ENCODE results near the gene FBN1. TPM values are rescaled to one million over a fixed set of nuclear protein-coding genes. Genes with fewer than 3 reads are reported as not detected.

FBN1 gene
- total and polyA plus RNA-seq, 10 of the 15 experiments (the other 5 are each of a cell fraction or from before 2014, with no cell fraction given) = 2.2 to 15.3 (median 7.0) TPM

DNA sequence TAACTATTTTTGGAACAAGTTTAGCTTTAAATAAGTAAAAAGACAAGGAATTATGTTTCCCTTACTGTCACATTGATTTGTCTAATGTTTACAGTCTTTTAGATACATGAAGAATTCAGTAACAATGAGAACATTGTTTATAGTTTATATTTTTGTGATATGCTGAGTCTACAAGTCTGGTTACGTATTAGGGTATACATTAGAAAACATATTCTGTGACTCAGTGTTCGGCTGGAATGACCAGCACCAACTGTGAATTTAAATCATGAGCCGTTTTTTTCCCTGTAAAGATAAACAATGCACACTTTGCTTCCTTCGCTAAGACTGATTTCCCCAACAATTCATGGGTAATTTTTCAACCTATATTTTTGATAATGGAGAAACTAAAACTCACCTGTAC lies 182.8 kb downstream of the FBN1 start:
- H3K4me3 ChIP-seq = no peak overlapping the region
- intact Hi-C loops (cut with micrococcal nuclease; ENCODE audit: unreplicated experiment) (no loop called here), in situ Hi-C loops (cut with MboI) (no loop called here)
- ATAC-seq (no peak), DNase-seq (ENCODE audit: low read depth, low spot score) (no peak), FAIRE-seq (no peak)
- no peak overlapping the region for H3K4me2 ChIP-seq (ENCODE audit: control insufficient read depth, insufficient read depth)
- H3K9me3 ChIP-seq (replicated peaks; ENCODE audit: control insufficient read depth, insufficient read depth, low read length) = no peaks in the 10 kb centered on the region
- H3K36me3 ChIP-seq (ENCODE audit: control insufficient read depth in 2 of 2, insufficient read depth in 2 of 2, low read length in 1 of 2) = peaks cover 0 to 2% of the 10 kb centered on the region in 2 experiments; a peak in 2 of 4 replicates
- 84% methylated on average over 4 of the region's 4 CpGs for WGBS (ENCODE audit: insufficient coverage, insufficient replicate concordance, low lambda C conversion rate, missing lambda C conversion rate)
- ChIA-PET CTCF (no interaction called here), POLR2A (no interaction called here), SMC1A (ENCODE audit: uncharacterized antibody, unreplicated experiment) (interaction anchor here (1.0 kb wide), 1 partner anchor 175 kb away, joined by 3 read pairs; no protein-coding TSS in a partner anchor), RAD21 (ENCODE audit: unreplicated experiment) (no interaction called here)
- no peak overlapping the region for H3K9ac ChIP-seq (ENCODE audit: control insufficient read depth, insufficient read depth, low read length)
- no peak overlapping the region for H2AFZ ChIP-seq (ENCODE audit: control insufficient read depth, low read depth, low read length)
- no peaks in the 10 kb centered on the region for H3K79me2 ChIP-seq (ENCODE audit: control insufficient read depth, insufficient read depth, low read length)
- H3K27ac ChIP-seq (ENCODE audit: control insufficient read depth, insufficient read depth) = no peak overlapping the region
- no peaks in the 10 kb centered on the region for H3K4me1 ChIP-seq (ENCODE audit: control insufficient read depth, insufficient read depth, low read length)
- H3K27me3 ChIP-seq (replicated peaks in 1 of 2; ENCODE audit: control insufficient read depth in 2 of 2, insufficient read depth in 2 of 2, low read length in 1 of 2) = no peaks in the 10 kb centered on the region
- no TSS peak for BruUV-seq (replicated peaks)
- H4K20me1 ChIP-seq (ENCODE audit: control insufficient read depth, insufficient read depth) = no peaks in the 10 kb centered on the region
- TF ChIP-seq, protein P1, sequence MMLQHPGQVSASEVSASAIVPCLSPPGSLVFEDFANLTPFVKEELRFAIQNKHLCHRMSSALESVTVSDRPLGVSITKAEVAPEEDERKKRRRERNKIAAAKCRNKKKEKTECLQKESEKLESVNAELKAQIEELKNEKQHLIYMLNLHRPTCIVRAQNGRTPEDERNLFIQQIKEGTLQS (IDR thresholded peaks at IDR 0.05; ENCODE audit: borderline replicate concordance, extremely low read depth, low read depth, low read length) = no peak
- TF ChIP-seq, protein P2, sequence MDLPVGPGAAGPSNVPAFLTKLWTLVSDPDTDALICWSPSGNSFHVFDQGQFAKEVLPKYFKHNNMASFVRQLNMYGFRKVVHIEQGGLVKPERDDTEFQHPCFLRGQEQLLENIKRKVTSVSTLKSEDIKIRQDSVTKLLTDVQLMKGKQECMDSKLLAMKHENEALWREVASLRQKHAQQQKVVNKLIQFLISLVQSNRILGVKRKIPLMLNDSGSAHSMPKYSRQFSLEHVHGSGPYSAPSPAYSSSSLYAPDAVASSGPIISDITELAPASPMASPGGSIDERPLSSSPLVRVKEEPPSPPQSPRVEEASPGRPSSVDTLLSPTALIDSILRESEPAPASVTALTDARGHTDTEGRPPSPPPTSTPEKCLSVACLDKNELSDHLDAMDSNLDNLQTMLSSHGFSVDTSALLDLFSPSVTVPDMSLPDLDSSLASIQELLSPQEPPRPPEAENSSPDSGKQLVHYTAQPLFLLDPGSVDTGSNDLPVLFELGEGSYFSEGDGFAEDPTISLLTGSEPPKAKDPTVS (IDR thresholded peaks at IDR 0.05; ENCODE audit: low read depth, low read length) = no peak
- TF ChIP-seq, protein P3, sequence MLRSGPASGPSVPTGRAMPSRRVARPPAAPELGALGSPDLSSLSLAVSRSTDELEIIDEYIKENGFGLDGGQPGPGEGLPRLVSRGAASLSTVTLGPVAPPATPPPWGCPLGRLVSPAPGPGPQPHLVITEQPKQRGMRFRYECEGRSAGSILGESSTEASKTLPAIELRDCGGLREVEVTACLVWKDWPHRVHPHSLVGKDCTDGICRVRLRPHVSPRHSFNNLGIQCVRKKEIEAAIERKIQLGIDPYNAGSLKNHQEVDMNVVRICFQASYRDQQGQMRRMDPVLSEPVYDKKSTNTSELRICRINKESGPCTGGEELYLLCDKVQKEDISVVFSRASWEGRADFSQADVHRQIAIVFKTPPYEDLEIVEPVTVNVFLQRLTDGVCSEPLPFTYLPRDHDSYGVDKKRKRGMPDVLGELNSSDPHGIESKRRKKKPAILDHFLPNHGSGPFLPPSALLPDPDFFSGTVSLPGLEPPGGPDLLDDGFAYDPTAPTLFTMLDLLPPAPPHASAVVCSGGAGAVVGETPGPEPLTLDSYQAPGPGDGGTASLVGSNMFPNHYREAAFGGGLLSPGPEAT (IDR thresholded peaks at IDR 0.05; ENCODE audit: low read depth) = no peak
- TF ChIP-seq SIN3A (IDR thresholded peaks at IDR 0.05; ENCODE audit: low read depth, low read length) (no peak), IKZF2 (IDR thresholded peaks at IDR 0.05) (no peak), RAD21 (IDR thresholded peaks at IDR 0.05; ENCODE audit: insufficient read depth, low read depth, low read length) (no peak), EP300 (IDR thresholded peaks at IDR 0.05; ENCODE audit: borderline replicate concordance in 1 of 2, control insufficient read depth in 1 of 2, low read depth in 2 of 2, low read length in 2 of 2) (no peak), NR2C1 (IDR thresholded peaks at IDR 0.05) (no peak), GABPA (IDR thresholded peaks at IDR 0.05; ENCODE audit: low read depth) (no peak), POLR2AphosphoS5 (IDR thresholded peaks at IDR 0.05; ENCODE audit: low read length) (no peak), SREBF1 (IDR thresholded peaks at IDR 0.05; ENCODE audit: low read length) (no peak), RUNX3 (IDR thresholded peaks at IDR 0.05; ENCODE audit: low read length) (no peak), MEF2B (IDR thresholded peaks at IDR 0.05; ENCODE audit: partially characterized antibody, poor library complexity, severe bottlenecking) (no peak)
- TF ChIP-seq, protein P4, sequence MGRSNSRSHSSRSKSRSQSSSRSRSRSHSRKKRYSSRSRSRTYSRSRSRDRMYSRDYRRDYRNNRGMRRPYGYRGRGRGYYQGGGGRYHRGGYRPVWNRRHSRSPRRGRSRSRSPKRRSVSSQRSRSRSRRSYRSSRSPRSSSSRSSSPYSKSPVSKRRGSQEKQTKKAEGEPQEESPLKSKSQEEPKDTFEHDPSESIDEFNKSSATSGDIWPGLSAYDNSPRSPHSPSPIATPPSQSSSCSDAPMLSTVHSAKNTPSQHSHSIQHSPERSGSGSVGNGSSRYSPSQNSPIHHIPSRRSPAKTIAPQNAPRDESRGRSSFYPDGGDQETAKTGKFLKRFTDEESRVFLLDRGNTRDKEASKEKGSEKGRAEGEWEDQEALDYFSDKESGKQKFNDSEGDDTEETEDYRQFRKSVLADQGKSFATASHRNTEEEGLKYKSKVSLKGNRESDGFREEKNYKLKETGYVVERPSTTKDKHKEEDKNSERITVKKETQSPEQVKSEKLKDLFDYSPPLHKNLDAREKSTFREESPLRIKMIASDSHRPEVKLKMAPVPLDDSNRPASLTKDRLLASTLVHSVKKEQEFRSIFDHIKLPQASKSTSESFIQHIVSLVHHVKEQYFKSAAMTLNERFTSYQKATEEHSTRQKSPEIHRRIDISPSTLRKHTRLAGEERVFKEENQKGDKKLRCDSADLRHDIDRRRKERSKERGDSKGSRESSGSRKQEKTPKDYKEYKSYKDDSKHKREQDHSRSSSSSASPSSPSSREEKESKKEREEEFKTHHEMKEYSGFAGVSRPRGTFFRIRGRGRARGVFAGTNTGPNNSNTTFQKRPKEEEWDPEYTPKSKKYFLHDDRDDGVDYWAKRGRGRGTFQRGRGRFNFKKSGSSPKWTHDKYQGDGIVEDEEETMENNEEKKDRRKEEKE (IDR thresholded peaks at IDR 0.05) = no peak
- TF ChIP-seq, protein P5, sequence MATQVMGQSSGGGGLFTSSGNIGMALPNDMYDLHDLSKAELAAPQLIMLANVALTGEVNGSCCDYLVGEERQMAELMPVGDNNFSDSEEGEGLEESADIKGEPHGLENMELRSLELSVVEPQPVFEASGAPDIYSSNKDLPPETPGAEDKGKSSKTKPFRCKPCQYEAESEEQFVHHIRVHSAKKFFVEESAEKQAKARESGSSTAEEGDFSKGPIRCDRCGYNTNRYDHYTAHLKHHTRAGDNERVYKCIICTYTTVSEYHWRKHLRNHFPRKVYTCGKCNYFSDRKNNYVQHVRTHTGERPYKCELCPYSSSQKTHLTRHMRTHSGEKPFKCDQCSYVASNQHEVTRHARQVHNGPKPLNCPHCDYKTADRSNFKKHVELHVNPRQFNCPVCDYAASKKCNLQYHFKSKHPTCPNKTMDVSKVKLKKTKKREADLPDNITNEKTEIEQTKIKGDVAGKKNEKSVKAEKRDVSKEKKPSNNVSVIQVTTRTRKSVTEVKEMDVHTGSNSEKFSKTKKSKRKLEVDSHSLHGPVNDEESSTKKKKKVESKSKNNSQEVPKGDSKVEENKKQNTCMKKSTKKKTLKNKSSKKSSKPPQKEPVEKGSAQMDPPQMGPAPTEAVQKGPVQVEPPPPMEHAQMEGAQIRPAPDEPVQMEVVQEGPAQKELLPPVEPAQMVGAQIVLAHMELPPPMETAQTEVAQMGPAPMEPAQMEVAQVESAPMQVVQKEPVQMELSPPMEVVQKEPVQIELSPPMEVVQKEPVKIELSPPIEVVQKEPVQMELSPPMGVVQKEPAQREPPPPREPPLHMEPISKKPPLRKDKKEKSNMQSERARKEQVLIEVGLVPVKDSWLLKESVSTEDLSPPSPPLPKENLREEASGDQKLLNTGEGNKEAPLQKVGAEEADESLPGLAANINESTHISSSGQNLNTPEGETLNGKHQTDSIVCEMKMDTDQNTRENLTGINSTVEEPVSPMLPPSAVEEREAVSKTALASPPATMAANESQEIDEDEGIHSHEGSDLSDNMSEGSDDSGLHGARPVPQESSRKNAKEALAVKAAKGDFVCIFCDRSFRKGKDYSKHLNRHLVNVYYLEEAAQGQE (IDR thresholded peaks at IDR 0.05; ENCODE audit: low read depth, low read length) = no peak
